Measurements from ENCODE around the gene FOLR3. TPM values are rescaled to one million over a fixed set of nuclear protein-coding genes. Genes with fewer than 3 reads are reported as not detected.
"Not testable (repeated sequence)": the region's sequence is repeated elsewhere in the genome, so short reads cannot be mapped to it uniquely, and the experiment has no call there.

Gene FOLR3
- total and polyA plus RNA-seq, 12 donors: 0.13 to 0.96 (median 0.91) TPM; not detected in 8

GRCh38 chr11:72141066-72141465 lies 5.5 kb downstream of the FOLR3 start:
- H3K4me1 ChIP-seq (replicated peaks in 1 of 2): no peaks in the 10 kb centered on the region
- H3K36me3 ChIP-seq (replicated peaks in 1 of 2): no peaks in the 10 kb centered on the region
- H3K9me3 ChIP-seq (replicated peaks in 1 of 3): no peaks in the 10 kb centered on the region
- H3K4me3 ChIP-seq: no peak overlapping the region
- DNase-seq: no peak
- no peaks in the 10 kb centered on the region for H3K27me3 ChIP-seq
- H3K27ac ChIP-seq: no peak overlapping the region
- intact Hi-C loops (cut with DNase I): no loop called here
- WGBS, 4 donors: 74 to 91% (median 87%) methylated on average over 3 of the region's 3 CpGs
- TF ChIP-seq POLR2A (IDR thresholded peaks at IDR 0.05) (no peak), CTCF (IDR thresholded peaks at IDR 0.05) (no peak)

- DNase-seq; H3K36me3 ChIP-seq (replicated peaks in 1 of 2); intact Hi-C loops (cut with DNase I); H3K27ac ChIP-seq; H3K9me3 ChIP-seq (replicated peaks in 1 of 3); H3K4me1 ChIP-seq (replicated peaks in 1 of 2); H3K4me3 ChIP-seq; H3K27me3 ChIP-seq: not testable (repeated sequence)
- WGBS, 4 donors: 50 to 83% (median 78%) methylated on average over 1 of the region's 1 CpG
Measured at GRCh38 chr11:72142086-72142485, 6.6 kb downstream of the FOLR3 start.

GRCh38 chr11:72142543-72142942 lies 7.0 kb downstream of the FOLR3 start:
- H3K27ac ChIP-seq; DNase-seq; H3K27me3 ChIP-seq; H3K36me3 ChIP-seq (replicated peaks in 1 of 2); H3K9me3 ChIP-seq (replicated peaks in 1 of 3); H3K4me1 ChIP-seq (replicated peaks in 1 of 2); H3K4me3 ChIP-seq; intact Hi-C loops (cut with DNase I): not testable (repeated sequence)
- 74 to 86% methylated on average over 1 of the region's 1 CpG; no CpG with 5 or more reads in 2 of the 4 donors for WGBS, 4 donors

GRCh38 chr11:72144807-72145565 lies 9.5 kb downstream of the FOLR3 start:
- intact Hi-C loops (cut with DNase I): no loop called here
- Histone ChIP-seq H3K4me1 (replicated peaks in 1 of 2) (no peaks in the 10 kb centered on the region), H3K27ac (no peak overlapping the region), H3K9me3 (replicated peaks in 1 of 3) (no peaks in the 10 kb centered on the region), H3K27me3 (no peaks in the 10 kb centered on the region), H3K4me3 (no peak overlapping the region), H3K36me3 (replicated peaks in 1 of 2) (no peaks in the 10 kb centered on the region)
- TF ChIP-seq POLR2A (IDR thresholded peaks at IDR 0.05) (no peak), CTCF (IDR thresholded peaks at IDR 0.05) (no peak)
- no peak for DNase-seq
- WGBS, 4 donors: 79 to 88% (median 86%) methylated on average over 4 of the region's 4 CpGs

GRCh38 chr11:72146625-72147024 lies 11.1 kb downstream of the FOLR3 start:
- no peaks in the 10 kb centered on the region for H3K4me1 ChIP-seq (replicated peaks in 1 of 2)
- WGBS, 4 donors: 36 to 64% (median 43%) methylated on average over 2 of the region's 2 CpGs
- no peak overlapping the region for H3K27ac ChIP-seq
- TF ChIP-seq POLR2A (IDR thresholded peaks at IDR 0.05) (no peak), CTCF (IDR thresholded peaks at IDR 0.05) (no peak)
- H3K36me3 ChIP-seq (replicated peaks in 1 of 2): no peaks in the 10 kb centered on the region
- no peaks in the 10 kb centered on the region for H3K9me3 ChIP-seq (replicated peaks in 1 of 3)
- H3K27me3 ChIP-seq: no peaks in the 10 kb centered on the region
- no peak for DNase-seq
- no peak overlapping the region for H3K4me3 ChIP-seq
- intact Hi-C loops (cut with DNase I): no loop called here

Data from adrenal gland (tissue), 12 donors.